Activated CD4-positive, alpha-beta T cell treated with anti-CD3 and anti-CD28 coated beads, Interleukin-2, amount 50 U/mL, for 1 hour (primary cell): Measurements from ENCODE around the gene OSBPL7.

Experiments used
- DNase-seq: peaks from one replicate; pipeline ENCODE4 v3.0.0-alpha.2; 2020

The OSBPL7 gene

DNA sequence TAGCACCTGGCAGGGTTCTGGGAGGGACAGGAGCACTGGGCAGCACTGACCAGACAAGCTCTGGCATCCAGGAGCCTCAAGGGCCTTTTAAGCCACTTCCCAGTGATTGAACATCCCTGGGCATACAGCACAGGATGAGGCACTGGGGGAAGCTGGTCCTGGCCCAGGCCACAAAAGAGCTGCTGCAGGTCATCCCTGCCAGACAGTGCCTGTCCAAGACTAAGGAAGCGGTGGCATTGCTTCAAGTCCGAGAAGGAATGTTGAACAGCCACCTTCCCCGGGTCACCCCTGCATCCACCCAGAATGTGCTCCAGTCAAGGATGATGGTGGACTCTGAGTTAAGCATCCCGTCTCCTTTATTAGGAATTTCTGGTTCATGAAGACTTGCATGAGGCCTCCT, 1.2 kb upstream of the OSBPL7 start:
- DNase-seq, result no peak

DNA sequence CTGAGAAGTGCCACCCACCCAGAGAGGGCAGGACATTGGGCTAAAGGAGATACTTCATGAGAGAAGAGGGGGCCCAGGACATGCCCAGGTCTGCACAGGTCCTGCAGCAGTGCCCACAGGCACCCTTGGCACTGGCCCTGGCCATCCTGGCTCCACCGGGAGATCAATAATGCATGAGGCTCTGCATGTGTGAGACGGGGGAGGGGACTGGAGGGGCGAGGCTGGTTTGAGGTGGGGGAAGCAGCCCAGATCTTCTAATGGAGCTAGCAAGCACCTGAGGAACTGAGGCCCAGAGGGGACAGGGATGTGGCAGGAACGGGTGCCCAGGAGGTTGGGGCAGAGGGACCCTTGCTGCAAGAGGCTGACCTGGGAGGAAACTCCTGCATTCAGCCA, 567 bp downstream of the OSBPL7 start:
- no peak for DNase-seq

DNA sequence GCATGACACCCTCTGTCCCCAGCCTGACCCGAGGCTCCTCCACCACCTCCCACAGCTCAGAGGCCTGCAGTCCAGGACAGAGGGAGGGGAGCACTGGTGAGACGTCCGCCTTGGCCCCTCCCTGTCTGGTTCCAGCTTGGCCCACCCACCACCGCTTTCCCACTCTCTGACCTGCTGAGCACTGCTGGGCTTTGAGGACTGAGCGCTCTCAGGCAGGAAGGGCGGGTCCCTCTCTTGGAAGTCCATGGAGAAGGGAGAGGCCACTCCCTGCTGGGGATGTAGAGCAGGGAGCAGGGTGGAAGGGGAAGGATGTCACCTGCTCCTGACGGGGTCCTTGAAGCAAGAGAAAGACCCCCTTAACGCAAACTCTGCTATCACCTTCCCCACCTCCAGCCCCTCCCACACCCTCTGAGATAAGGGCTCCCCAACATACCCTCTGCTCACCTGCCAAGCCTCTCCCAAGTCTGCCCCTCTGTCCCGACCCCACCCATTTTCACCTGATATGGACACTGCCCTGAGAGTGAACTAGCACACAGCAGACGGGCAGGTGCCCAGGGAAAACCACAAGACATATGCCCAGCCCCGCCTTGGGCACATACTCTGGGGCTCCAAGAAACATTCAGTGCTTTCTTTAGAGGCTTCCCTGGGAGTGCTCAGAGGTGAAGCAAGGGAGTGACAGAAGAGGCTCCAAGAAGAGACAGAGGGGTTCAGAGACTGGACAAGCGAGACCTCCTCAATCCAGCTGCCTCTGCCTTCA, 1.4 kb downstream of the OSBPL7 start:
- DNase-seq, result no peak

DNA sequence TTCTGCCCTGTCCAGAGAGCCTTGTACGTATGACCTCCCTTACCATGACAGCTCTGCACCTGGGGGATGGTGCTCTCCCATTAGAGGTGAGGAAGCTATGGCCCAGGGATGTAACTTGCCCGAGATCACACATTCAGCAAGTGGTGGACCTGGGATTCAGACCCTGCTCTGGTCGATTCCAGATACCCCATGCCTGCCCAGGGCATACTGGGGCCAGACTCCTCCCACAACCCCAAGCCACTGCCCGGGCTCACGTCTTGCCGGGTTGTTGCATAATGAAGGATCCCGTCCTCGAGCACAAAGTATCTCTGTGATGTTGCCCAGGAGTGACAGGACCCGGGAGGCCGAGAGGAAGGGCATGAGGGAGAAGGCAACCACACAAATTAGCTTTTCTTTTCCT, 2.1 kb downstream of the OSBPL7 start:
- DNase-seq, result no peak

DNA sequence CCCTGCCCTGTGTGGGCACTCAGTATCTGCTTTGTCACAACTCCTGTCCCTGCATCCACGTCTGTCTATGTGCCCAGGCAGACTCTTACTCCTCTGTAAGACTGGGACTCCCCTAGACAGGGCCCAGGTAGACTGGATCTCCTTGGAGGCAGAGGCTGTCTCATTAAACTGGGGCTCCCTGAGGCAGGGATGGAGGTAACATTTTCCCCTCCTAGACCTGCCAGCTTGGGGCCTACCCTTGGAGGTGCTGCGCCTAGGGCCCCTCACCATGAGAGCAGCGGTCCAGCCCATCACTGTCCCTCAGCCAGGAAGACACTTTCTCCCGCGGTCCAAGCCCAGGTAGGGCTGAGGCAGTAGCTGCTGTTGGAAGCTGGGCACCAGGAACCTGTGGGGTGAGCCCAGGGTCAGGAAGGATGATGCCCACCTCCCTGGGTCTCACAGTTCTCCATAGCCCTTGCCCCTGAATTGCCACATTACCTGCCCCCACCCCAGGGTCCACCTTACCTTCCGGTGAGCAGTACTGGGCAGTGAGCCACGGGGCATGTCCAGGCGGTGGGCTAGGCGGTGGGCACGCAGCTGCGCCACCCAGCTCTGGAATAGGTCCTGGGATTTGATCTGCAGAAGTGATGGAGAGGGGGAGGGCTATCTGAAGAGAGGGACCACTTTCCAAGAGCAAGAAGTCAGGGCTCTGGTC, 3.4 kb downstream of the OSBPL7 start:
- no peak for DNase-seq

DNA sequence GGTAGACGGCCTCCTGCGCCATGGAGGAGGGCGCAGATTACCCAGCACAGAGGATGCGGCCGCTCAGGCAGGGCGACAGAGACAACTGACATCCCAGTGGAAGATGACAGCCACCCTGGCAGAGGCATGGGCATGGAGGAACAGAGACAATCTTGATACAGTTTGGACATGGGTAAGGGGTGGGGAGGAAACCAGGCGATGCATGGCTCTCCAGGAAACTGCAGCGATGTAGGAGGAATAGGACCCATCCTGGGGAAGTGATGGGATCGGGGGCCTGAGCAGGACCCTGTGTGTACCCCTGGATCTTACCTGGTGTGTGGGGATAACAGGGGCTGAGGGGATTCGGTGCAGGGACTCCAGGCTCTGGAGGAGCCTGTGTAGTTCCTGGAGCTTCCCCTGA, 4.6 kb downstream of the OSBPL7 start:
- no peak for DNase-seq

DNA sequence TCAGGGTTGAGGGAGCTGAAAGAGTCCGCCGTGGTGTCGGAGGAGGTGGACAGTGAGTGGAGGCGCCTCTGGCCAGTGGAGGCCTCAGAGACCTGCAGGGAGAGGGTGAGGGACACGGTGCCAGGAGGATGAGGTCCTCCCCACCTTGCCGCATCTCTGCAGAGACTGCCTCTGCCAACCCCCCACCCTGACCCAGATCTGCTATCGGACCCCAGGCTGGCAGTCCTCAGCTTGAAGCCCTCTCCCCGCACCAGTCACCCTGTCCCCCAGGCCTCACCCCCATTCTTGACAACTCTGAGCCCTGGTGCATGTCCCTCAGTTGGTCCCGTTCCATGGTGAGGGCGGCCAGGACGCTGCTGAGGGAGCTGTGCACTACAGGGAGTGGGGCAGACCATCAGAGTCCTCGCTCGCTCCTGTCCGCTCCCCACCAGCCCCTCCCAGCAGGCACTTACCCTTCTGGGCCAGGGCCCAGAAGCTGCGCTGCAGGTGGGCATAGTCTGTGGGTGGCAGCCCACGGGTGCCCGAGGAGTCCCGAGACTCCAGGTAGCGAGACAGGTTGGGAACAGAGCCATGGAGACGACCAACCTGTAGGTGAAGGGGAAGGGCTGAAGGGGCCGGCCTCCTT, 5.4 kb downstream of the OSBPL7 start:
- DNase-seq, result no peak

DNA sequence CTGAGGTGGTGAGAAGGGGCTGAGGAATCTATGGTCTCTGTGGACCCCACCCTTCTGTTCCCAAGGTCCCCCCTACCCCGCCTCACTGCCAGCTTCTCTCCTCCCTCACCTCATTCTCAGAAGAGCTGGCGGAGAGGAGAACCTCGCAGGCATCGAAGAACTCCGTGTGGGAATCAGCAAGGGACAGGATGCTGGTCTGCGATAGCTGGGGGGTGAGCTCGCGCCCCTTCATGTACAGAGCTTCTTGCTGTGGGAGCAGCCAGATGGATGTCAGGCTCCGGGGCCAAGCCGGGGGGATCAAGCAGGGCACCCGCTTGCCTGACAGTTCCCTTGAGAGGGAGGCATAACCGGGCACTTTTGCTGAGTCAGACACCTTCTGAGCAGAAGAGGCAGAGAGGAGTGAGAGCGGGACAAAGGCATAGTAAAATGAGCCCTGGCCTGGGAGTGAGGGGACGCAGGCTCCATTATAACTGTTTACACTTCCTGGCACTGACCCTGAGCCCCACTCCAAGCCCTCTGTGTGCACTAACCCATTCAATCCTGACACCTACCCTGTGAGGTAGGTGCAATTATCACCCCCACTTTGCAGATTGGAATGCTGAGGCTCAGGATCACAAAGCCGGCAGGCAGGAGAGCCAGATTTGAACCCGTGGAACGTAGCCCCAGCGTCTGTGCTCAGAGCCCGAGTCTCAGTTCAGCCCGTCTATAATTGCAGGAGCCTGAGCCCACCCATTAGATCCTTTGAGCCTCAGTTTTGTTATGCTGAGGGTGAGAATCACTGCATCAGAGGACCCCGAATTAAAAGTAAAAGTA, 6.3 kb downstream of the OSBPL7 start:
- no peak for DNase-seq

DNA sequence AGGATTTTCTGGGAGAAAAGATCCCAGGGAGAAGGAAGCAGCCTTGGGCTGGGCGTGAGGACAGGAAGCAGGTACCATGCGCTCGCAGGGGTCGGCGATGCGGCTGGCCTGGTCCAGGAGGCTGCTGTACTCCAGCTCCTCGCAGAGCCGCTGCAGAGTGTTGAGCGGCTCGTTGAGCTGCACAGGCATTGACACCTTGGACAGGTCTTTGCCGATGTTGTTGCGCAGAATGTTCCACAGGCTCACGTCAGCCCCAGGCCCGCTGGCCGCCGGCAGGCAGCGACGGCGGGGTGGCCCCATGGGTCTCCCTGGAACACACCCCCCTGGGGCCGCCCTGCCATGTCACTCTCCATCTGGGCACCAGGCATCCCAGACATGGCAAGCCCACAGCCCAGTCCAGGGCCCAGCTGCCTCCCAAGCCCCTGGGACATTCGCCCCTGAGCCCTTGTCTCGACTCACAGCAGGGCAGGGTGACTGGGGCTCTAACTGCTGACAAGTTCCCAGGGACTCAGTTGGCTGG, 8.0 kb downstream of the OSBPL7 start:
- no peak for DNase-seq

DNA sequence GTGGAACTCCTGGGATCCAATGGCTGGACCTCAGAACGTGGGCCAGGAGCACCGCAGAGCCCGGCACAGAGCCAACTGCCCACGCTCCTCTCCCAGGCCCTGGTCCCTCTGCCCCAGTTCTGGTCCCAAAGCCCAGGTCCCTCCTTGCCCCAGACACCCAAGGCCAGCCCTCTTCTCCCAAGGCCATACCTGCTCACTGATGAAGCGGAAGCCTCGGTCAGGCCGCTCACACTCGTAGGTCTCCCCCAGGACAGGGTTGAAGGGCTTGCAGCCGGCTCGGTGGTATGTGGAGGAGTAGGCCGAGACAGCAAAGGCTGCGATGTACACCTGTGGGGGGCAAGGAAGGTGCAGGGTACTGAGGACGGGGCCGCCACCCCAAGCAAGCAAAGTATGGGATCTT, 8.5 kb downstream of the OSBPL7 start:
- DNase-seq, result no peak

DNA sequence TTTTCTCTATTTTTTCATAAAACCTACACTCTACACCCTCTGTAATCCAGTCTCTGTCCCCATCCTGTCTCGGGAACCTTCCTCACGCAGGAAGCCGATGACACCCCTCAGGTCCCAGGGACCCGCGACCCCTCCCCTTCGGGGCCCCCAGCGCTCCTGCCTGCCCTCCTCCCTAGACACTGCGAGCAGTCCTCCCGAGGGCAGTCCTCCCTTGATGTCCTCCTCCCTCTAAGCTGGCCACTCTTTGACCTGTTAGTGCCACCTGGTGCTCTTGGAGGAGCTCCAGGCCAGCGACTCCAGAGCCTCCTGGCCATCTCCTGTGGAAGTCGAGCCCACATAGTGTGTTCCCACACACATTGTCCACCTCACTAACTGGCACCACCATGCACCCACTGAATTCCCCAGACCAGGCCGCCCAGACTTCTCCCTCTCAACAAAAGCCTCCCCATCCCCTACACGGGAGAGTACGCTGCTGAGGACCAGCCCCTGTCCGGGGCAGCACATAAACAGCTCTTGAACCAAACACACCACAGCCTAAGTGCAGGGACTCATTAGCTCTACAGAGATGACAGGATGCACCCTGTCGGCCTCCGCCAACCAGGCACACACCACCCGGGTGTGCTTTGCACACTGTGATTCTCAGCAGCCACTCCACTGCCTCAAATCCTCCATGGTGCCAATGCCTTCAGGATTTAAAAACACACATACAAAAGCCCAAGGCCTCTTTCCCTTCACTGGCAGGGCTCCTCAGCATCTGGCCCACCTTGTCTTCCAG, 9.3 kb downstream of the OSBPL7 start:
- no peak for DNase-seq

DNA sequence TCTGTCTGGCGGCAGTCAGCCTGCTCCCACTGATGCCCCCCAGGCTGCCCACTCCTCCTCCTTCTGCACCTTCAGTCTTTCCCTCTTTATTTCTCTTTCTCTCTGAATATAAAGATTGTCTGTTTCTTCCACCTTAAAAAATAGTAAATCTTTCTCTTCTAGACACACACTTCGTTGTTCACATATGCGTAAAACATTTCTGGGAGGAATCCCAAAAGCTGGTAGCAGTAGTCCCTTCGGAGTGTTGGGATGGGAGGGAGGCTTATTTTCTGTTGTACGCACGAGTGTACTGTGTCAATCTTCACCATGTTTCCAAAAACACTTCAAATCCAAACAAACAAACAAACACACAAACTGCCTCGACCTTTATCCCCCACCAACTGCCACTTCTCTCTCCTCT, 9.9 kb downstream of the OSBPL7 start:
- DNase-seq, result no peak

DNA sequence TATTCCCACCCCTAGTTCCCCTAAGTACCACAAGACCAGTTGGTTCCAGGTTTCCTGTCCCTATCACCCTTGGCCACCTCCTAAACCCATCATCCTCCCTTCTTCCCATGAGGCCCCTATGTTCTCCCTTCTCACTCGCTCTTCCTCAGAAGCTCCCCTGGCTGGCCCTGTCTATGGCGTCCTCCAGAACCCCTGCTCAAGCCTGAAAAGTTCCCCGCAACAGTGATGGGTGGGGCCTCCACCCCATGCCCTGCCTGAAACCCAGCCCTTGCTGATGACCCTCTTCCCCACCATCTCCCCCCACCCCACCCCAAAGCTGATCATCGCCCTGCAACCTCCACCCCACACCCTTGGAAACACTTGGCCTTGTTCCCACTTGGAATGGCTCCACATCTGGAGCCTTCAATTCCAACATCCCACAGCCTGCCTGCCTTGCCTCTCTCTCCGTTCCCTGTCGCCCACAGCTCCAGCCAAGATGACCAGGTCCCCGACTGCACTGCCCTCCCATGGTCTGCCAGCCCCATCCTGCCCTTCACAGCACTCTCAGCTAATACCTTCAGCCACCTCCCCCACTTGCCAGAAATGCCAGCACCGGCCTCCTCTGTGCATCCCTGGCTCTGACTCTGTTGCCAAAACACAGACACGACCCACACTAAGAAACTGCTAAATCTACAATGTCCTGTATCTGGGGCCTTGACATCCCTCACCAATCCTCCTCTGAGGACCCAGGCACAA, 10.5 kb downstream of the OSBPL7 start:
- no peak for DNase-seq

DNA sequence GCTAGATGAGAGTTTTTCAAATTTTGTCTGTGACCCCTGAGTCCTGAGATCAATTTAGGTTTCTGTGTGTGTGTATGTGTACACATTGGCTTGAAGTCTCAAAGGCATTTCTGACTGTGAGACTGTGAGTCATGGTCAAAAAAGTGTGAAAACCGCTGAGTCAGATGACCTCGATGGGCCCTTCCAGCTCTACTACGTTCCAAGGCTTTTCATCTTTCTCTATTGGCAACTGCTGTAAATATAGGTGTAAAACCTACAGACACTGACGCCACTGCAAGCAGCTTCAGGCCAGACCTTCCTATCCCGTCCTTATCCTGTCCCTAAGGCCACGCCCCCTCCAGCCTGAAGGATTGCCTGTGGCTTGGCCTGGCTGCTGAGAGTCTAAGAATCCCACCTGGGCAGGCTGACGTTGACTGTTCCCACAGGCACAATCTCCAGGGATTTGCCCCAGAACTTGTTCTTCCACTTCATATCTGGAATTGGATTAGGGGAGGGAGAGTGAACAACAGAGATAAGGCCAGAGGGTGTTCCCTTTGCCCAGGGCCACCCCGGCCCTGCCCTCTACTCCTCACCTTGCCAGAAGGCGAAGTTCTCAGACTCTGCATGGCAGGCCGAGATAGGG, 11.3 kb downstream of the OSBPL7 start:
- DNase-seq, result no peak

DNA sequence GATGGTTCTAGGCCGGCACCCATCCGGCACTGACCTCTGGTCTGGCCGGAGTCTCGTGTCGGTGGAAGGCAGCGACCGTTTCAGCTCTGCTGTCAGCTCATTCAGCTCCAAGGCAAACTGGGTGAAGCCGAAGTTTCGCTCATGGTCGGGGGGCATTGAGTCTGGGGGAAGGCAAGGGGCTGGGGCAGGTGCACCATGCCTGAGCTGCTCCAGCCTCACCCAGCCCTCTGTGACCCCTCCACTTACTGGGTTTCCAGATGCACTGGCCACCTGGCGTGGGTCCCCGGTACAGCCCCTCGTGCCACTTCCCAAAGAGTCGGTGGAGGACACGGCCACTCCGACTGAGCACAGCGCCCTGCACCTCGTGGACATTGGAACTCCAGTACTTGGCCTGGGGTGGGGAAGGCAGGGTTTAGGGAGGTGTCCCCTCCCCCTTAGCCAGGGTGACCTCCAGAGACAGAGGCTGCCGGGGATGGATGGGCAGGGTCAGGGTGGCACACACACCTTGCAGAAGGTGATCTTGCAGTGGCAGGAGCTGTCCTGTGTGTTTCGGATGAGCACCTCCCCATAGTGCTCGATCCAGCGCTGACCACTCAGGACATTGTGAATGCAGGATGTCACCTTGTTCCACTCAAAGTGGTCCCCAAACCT, 12.6 kb downstream of the OSBPL7 start:
- no peak for DNase-seq

DNA sequence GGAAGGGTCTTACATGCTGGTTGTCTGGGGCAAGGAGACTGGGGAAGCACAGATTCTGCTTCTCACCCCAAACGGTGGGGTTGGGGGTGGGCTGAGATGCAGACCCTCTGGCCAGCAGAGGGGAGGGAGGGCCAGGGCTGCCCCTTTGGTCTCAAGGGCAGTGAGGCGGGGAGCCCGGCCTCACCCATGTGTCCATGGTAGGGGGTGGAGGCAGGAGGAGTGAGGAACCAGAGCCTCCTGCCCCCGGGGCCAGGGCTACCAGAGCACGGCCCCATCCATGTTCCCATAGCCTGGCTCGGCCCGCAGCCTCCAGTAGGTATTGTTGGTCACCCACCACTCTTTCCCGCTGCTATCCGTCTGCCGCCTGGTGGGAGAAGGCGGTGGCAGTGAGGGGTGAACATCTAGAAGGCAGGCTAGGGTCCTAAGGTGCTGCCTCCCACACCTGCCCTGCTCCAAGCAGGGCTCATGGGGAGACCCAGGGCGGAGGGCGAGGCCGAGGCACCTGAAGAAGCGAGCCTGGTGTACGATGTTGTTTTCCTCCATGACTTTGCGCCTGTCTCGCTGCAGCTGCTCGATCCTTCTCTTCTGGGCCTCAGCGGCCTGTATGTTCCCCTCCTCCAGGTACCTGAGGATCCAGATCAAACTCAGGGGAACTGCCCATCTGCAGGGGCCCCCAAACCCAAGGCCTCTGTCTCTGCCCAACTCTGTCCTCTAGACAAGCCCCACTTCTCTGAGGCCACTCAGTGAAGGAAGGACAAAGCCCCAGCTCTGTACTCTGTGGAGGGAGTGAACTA, 13.4 kb downstream of the OSBPL7 start:
- DNase-seq, result no peak

DNA sequence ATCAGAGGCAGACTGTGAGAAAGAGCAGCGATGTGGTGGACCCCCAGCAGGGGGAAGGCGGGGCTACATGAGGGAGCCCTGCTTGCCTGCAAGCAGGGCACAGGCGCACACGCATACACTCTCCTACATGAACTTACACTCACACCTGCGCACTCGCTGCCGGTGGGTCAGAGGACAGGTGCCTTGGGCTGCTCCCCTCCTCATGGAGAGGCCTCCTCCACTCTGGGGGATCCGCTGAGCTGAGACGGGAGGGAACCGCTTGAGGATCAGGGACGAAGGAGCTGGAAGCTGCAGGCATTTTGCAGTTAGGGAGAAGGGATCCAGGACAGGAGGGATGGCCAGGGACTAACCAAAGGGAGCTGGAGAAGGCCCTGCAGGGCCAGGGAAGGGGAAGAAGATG, 14.2 kb downstream of the OSBPL7 start:
- no peak for DNase-seq

DNA sequence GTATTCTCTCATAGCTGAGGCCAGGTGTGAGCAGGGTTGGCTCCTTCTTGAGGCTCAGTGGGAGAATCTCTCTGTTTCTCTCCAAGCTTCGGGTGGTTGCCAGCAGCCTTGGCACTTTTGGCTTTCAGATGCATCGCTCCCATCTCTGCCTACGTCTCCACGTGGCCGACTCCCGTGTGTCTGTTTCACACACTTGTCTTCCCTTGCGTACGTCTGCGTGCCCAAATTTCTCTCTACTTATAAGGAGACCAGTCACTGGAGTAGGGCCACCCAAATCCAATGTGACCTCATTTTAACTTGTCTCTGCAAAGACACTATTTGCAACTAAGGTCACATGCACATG, 14.7 kb downstream of the OSBPL7 start:
- DNase-seq, result no peak

DNA sequence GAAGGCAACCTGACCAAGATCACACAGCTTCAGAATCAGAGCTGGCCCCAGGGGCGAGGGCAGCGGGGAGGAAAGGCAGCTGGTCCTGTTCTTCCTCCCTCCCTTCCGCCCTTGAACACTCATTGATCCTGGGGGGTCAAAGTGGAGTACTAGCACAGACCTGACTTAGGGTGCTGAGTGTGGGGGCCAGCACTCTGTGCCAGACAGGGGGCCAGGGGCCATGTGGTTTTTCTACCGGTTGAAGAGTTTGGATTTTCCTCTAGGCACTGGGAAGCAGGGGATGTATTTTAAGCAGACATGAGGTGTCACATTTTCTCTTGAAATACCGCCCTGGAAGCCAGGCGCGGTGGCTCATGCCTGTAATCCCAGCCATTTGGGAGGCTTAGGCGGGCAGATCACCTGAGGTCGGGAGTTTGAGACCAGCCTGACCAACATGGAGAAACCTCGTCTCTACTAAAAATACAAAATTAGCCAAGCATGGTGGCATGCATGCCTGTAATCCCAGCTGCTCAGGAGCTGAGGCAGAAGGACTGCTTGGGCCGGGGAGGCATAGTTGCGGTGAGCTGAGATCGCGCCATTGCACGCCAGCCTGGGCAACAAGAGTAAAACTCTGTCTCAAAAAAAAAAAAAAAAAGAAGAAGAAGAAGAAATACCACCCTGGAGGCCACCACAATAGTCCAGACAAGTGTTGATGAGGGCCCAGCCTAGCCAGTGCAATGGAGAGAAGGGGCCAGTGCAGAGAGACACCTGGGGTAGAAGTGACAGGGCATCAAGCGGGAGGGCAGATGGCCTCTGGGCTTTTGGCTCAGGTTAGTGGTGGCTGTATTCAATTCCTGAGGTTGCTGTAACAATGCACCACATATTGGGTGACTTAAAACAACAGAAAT, 15.3 kb downstream of the OSBPL7 start:
- DNase-seq, result no peak
